ENCODE measurements around the gene ZG16B. TPM values are rescaled to one million over a fixed set of nuclear protein-coding genes. Genes with fewer than 3 reads are reported as not detected.

Gene ZG16B
- total and polyA plus RNA-seq, 12 donors: 0.35 to 119 (median 0.81) TPM; not detected in 3

- H3K9me3 ChIP-seq (replicated peaks in 1 of 3): no peaks in the 10 kb centered on the region
- no peak for DNase-seq
- 11 to 24% (median 15%) methylated on average over 5 to 23 of the region's 23 CpGs for WGBS, 4 donors
- H3K27ac ChIP-seq: no peak overlapping the region
- intact Hi-C loops (cut with DNase I): no loop called here
- no peak for TF ChIP-seq POLR2A (IDR thresholded peaks at IDR 0.05)
- H3K4me1 ChIP-seq (replicated peaks in 1 of 2): no peaks in the 10 kb centered on the region
- H3K4me3 ChIP-seq: no peak overlapping the region
- H3K27me3 ChIP-seq: peaks cover 16% of the 10 kb centered on the region
- no peaks in the 10 kb centered on the region for H3K36me3 ChIP-seq (replicated peaks in 1 of 2)
Observed at GRCh38 chr16:2858245-2859025, 28.3 kb downstream of the ZG16B start.

DNA sequence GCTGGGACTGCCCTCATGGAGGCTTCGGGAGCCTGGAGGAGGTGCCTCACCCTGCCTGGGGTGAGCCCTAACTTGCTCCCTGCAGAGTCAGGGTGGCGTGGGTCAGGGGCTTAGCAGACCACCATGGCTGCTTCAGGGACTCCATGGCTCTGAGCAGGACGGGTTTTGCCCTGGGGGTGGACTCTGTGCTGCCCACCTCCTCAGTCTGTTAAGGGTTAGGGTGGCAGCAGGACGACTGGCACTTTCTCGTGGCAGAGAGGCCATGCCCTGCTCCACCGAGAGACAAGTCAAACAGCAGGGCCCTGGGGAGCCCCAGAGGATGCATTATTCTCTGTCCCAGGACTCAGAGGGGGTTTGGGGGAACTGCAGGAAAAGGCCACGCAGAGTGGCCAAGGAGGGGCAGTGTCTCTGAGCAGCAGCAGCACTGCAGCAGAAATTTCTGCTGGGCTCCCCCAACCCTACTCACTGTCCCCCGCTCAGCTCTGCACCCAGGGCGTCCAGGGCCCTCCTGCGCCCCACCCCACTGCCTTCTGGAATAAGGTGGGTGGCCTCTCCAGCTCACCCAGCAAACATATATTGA lies 29.7 kb downstream of the ZG16B start:
- TF ChIP-seq POLR2A (IDR thresholded peaks at IDR 0.05) (no peak), CTCF (IDR thresholded peaks at IDR 0.05) (no peak)
- peaks cover 16% of the 10 kb centered on the region for H3K27me3 ChIP-seq
- no peak for DNase-seq
- no peak overlapping the region for H3K4me3 ChIP-seq
- H3K4me1 ChIP-seq (replicated peaks in 1 of 2): no peaks in the 10 kb centered on the region
- no peaks in the 10 kb centered on the region for H3K9me3 ChIP-seq (replicated peaks in 1 of 3)
- WGBS, 4 donors: 55 to 72% (median 65%) methylated on average over 5 to 10 of the region's 10 CpGs
- intact Hi-C loops (cut with DNase I): no loop called here
- no peak overlapping the region for H3K27ac ChIP-seq
- no peaks in the 10 kb centered on the region for H3K36me3 ChIP-seq (replicated peaks in 1 of 2)

GRCh38 chr16:2860826-2861567 lies 30.9 kb downstream of the ZG16B start:
- H3K9me3 ChIP-seq (replicated peaks in 1 of 3): no peaks in the 10 kb centered on the region
- 64 to 78% (median 71%) methylated on average over 6 to 8 of the region's 8 CpGs for WGBS, 4 donors
- no peak for DNase-seq
- H3K36me3 ChIP-seq (replicated peaks in 1 of 2): no peaks in the 10 kb centered on the region
- peaks cover 16% of the 10 kb centered on the region for H3K27me3 ChIP-seq
- no peaks in the 10 kb centered on the region for H3K4me1 ChIP-seq (replicated peaks in 1 of 2)
- H3K4me3 ChIP-seq: no peak overlapping the region
- no peak for TF ChIP-seq CTCF (IDR thresholded peaks at IDR 0.05)
- TF ChIP-seq POLR2A (IDR thresholded peaks at IDR 0.05): no peak
- intact Hi-C loops (cut with DNase I): no loop called here
- no peak overlapping the region for H3K27ac ChIP-seq

DNA sequence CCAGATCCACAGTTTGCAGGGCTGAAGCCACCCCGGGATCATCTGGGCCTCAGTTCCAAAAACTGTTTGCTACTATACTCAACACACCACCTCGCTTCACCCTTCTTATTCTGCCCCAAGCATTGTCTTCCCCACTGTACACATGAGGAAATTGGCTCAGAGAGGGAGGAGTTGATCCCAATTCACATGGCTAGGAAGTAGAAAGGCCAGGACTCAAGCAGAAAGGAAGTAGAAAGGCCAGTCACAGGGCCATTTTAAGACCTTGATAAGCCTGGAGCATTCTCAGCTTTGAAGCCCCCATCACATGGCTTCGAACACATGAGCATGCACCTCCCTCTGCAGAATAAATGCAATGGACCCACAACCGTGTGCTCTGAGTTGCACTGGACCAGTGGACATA lies 35.5 kb downstream of the ZG16B start:
- Histone ChIP-seq H3K4me1 (replicated peaks in 1 of 2) (peaks cover 7% of the 10 kb centered on the region in 2 donors), H3K9me3 (replicated peaks in 1 of 3) (no peaks in the 10 kb centered on the region), H3K27me3 (no peaks in the 10 kb centered on the region), H3K4me3 (no peak overlapping the region), H3K36me3 (replicated peaks in 1 of 2) (no peaks in the 10 kb centered on the region), H3K27ac (no peak overlapping the region)
- DNase-seq: no peak
- 65 to 76% (median 70%) methylated on average over 4 of the region's 4 CpGs for WGBS, 4 donors
- intact Hi-C loops (cut with DNase I): no loop called here
- no peak for TF ChIP-seq CTCF (IDR thresholded peaks at IDR 0.05)
- no peak for TF ChIP-seq POLR2A (IDR thresholded peaks at IDR 0.05)
